Measurements from ENCODE around the gene PERCC1. TPM values are rescaled to one million over a fixed set of nuclear protein-coding genes. Genes with fewer than 3 reads are reported as not detected.
A peak's percentile ranks its signal among the peaks of the same experiment; 100 is the strongest.

PERCC1 gene
- total RNA-seq (under 1 TPM in 1 of 2 experiments, not detected in 1; 0.30 TPM), total RNA-seq (0 to 2.1 (median 0.22) reads per million in 172 experiments)
- polyA plus RNA-seq (2013, experiment 1 of 2), result 0.28 TPM
- 0.15 TPM for polyA plus RNA-seq (2013, experiment 2 of 2)

GRCh38 chr16:1430759-1431496, at the start of gene PERCC1:
Gene PERCC1 (plus strand): TSS chr16:1431078. CDS start chr16:1432594, 1,516 bp downstream.
- ChIA-PET CTCF (no interaction called here), POLR2A (no interaction called here)
- TF ChIP-seq CTCF (IDR thresholded peaks at IDR 0.05), result no peak
- intact Hi-C loops (cut with DNase I, micrococcal nuclease), result no loop called here
- Histone ChIP-seq H3K27me3 (ENCODE audit: control insufficient read depth in 1 of 2, insufficient read depth in 2 of 2, low read length in 2 of 2) (peaks cover 0 to 5% of the 10 kb centered on the region in 2 experiments), H3K36me3 (ENCODE audit: insufficient read depth, low read length) (no peaks in the 10 kb centered on the region), H3K4me3 (ENCODE audit: low read length) (no peak within 1 kb of the TSS), H3K4me1 (ENCODE audit: insufficient read depth, low read length) (peaks cover 14% of the 10 kb centered on the region), H3K9me3 (ENCODE audit: control insufficient read depth in 1 of 2, insufficient read depth in 1 of 2, low read length in 2 of 2) (no peaks in the 10 kb centered on the region), H3K27ac (ENCODE audit: low read depth in 1 of 2, low read length in 2 of 2) (no peak within 1 kb of the TSS)
- Mint-ChIP-seq H3K27me3 (no peaks in the 10 kb centered on the region), H3K4me3 (peak within 1 kb of the TSS; percentile 51), H3K9me3 (no peaks in the 10 kb centered on the region), H3K27ac (no peak within 1 kb of the TSS), H3K36me3 (ENCODE audit: low read depth) (no peaks in the 10 kb centered on the region), H3K4me1 (ENCODE audit: low read depth) (no peaks in the 10 kb centered on the region)
- no peak for ATAC-seq (ENCODE audit: poor library complexity)
- DNase-seq, result no peak

- no peak overlapping the region for H3K27ac Mint-ChIP-seq
- CTCF ChIA-PET, result interaction anchor here (3.8 kb wide), 1 partner anchor 18 kb away, joined by 15 read pairs; no protein-coding TSS in a partner anchor
- no peak overlapping the region for H3K27ac ChIP-seq (ENCODE audit: low read depth in 1 of 2, low read length in 2 of 2)
- H3K9me3 Mint-ChIP-seq, result no peaks in the 10 kb centered on the region
- peaks cover 38% of the 10 kb centered on the region for H3K36me3 Mint-ChIP-seq (ENCODE audit: low read depth)
- no peak for ATAC-seq (ENCODE audit: poor library complexity)
- peaks cover 23% of the 10 kb centered on the region for H3K4me1 ChIP-seq (ENCODE audit: insufficient read depth, low read length)
- no peaks in the 10 kb centered on the region for H3K9me3 ChIP-seq (ENCODE audit: control insufficient read depth in 1 of 2, insufficient read depth in 1 of 2, low read length in 2 of 2)
- no peaks in the 10 kb centered on the region for H3K27me3 Mint-ChIP-seq
- H3K36me3 ChIP-seq (ENCODE audit: insufficient read depth, low read length), result peaks cover 34% of the 10 kb centered on the region
- no peak for DNase-seq
- TF ChIP-seq CTCF (IDR thresholded peaks at IDR 0.05), result no peak
- H3K27me3 ChIP-seq (ENCODE audit: control insufficient read depth in 1 of 2, insufficient read depth in 2 of 2, low read length in 2 of 2), result no peaks in the 10 kb centered on the region
- no peak overlapping the region for H3K4me3 ChIP-seq (ENCODE audit: low read length)
- intact Hi-C loops (cut with DNase I, micrococcal nuclease), result no loop called here
- H3K4me1 Mint-ChIP-seq (ENCODE audit: low read depth), result peaks cover 9% of the 10 kb centered on the region
- POLR2A ChIA-PET, result interaction anchor here (1.2 kb wide), 1 partner anchor 18 kb away, joined by 3 read pairs; no protein-coding TSS in a partner anchor
- no peak overlapping the region for H3K4me3 Mint-ChIP-seq
These were observed 49.1 kb upstream of the PERCC1 start for GRCh38 chr16:1381612-1382406.

- DNase-seq, result no peak
- Mint-ChIP-seq H3K4me3 (no peak overlapping the region), H3K27me3 (no peaks in the 10 kb centered on the region), H3K4me1 (ENCODE audit: low read depth) (peaks cover 9% of the 10 kb centered on the region), H3K9me3 (no peaks in the 10 kb centered on the region), H3K27ac (no peak overlapping the region), H3K36me3 (ENCODE audit: low read depth) (peaks cover 33% of the 10 kb centered on the region)
- TF ChIP-seq CTCF (IDR thresholded peaks at IDR 0.05), result no peak
- Histone ChIP-seq H3K9me3 (ENCODE audit: control insufficient read depth in 1 of 2, insufficient read depth in 1 of 2, low read length in 2 of 2) (no peaks in the 10 kb centered on the region), H3K27me3 (ENCODE audit: control insufficient read depth in 1 of 2, insufficient read depth in 2 of 2, low read length in 2 of 2) (no peaks in the 10 kb centered on the region), H3K27ac (ENCODE audit: low read depth in 1 of 2, low read length in 2 of 2) (no peak overlapping the region), H3K36me3 (ENCODE audit: insufficient read depth, low read length) (peaks cover 36% of the 10 kb centered on the region), H3K4me3 (ENCODE audit: low read length) (no peak overlapping the region), H3K4me1 (ENCODE audit: insufficient read depth, low read length) (peaks cover 17% of the 10 kb centered on the region)
- intact Hi-C loops (cut with DNase I, micrococcal nuclease), result no loop called here
- ATAC-seq (ENCODE audit: poor library complexity), result no peak
- ChIA-PET CTCF (interaction anchor here (0.8 kb wide), 1 partner anchor 20 kb away, joined by 3 read pairs; no protein-coding TSS in a partner anchor), POLR2A (no interaction called here)
These were observed 47.3 kb upstream of the PERCC1 start for GRCh38 chr16:1383556-1383955.
